Mucosa of gallbladder (tissue), 1 donor: ENCODE results near the gene CDC37. TPM values are rescaled to one million over a fixed set of nuclear protein-coding genes. Genes with fewer than 3 reads are reported as not detected.
A peak's percentile ranks its signal among the peaks of the same experiment; 100 is the strongest.
"Not testable (repeated sequence)": the region's sequence is repeated elsewhere in the genome, so short reads cannot be mapped to it uniquely, and the experiment has no call there.

Experiments used
- DNase-seq: peaks from one replicate; pipeline ENCODE4 v3.0.0-alpha.2; 2020; ENCODE audit warnings: low spot score
- total RNA-seq: library from RNA; stranded (reverse); gene quantifications from one replicate; pipeline ENCODE4 v1.2.1, GENCODE V29; 2021
- donor health status: DM: no; HTN: no; CAD: no.

CDC37 gene
- total RNA-seq, 1 donor from 2014 or later, result 138 TPM

GRCh38 chr19:10395003-10395402, 8.3 kb downstream of the CDC37 start:
- no peak for DNase-seq

DNA sequence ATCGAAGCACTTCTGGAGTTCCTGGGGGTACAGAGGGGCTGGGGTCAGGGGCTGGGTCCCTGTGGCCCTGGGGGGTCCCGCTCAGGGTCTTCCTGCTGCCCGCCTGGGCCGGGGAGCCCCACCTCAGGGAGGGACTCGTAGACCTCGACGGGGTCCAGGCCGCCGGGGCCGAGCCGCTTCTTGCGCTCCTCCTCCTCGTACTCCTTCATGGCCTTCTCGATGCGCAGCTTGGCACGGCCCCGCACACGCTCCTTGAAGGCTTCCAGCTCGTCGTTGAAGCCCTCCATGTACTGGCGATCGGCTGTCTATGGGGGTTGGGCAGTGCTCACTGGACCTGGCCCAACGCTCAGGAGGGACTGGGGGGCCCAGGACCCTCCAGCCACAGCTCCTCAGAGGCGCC, 10.2 kb downstream of the CDC37 start:
- no peak for DNase-seq

GRCh38 chr19:10392120-10392519, 11.2 kb downstream of the CDC37 start:
- no peak for DNase-seq

- DNase-seq, result peak; percentile 76
These were observed 12.6 kb downstream of the CDC37 start for GRCh38 chr19:10390652-10391286.

DNA sequence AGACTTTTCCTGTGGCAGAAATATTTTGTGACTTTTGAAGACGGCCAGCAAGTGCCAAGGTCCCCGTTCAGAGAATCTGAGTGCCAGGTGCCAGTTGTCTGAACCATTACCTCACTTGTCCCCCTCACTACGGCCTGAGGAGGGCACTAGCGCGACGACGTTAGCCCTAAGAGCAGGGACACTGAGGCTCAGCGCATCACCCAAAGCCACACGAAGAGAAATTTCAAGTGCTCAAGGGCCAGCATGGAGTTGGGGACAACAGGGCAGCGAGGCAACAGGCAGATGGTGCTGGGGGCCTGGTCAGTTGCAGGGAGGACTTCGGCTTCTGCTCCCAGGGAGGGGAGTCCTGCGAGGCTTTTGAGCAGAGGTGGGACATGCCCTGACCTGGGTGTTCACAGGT, 13.5 kb downstream of the CDC37 start:
- DNase-seq, result no peak

GRCh38 chr19:10388957-10389356, 14.4 kb downstream of the CDC37 start:
- DNase-seq, result peak; percentile 90

DNA sequence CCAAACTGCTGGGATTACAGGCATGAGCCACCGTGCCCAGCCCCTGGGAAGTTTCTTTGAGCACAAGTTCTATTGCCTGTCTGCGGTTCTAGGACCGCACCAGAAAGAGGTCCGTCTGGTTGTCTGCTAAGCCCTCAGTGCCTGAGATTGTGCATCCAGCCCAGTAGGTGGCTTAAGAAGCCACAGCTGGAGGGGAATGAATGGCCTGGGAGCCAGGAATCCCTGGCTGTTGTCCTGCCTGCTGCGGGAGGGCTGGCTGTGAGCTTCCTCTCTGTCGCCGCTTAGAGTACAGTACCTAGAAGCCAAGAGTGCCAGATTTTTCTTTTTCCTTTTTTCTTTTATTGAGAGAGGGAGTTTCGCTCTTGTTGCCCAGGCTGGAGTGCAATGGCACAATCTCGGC, 18.8 kb downstream of the CDC37 start:
- DNase-seq, result no peak

- DNase-seq, result not testable (repeated sequence)
These were observed 20.2 kb downstream of the CDC37 start for GRCh38 chr19:10383223-10383499.

DNA sequence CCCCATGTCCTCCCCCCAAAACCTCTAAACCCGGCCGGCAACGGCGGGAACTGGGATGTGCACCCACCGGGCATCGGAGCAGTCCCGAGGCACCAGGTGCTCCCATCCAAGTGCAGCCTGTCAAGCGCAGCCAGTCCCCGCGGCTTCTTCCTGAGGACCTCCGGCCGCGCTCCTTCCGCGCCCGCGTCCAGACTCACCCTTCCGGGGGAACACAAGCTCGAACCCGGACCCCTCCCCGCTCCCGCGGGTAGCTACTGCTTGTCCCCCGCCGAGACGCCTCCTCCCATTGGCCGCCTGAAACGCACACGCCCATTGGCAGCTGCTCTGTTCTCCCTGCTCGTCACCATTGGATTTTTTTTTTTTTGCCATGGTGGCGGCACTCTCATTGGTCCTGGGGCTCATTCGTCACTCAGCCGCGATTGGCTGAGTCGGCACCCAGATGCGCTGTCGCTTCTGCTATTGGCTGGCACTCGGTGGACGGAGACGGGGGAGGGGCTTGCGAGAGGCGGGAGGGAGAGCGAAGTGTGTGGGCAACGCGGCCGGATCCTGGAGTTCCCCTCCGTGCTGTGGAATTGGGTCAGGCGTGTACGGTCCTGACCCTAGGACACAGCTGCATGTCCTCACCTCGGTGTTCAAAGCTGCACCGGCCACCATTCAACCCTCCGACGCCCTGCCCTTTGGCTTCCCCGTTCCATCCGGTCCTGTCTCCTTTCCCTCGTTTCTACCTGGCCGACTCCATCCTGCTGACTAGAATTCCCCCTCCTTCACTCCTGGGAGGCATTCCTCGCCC, 22.8 kb downstream of the CDC37 start, which contains the start of gene TYK2:
Gene TYK2, minus strand, starts transcription at position 260 of the 790 bp plus-strand sequence. CDS start 2,166 bp downstream, outside the sequence.
- peak; percentile 98 for DNase-seq

DNA sequence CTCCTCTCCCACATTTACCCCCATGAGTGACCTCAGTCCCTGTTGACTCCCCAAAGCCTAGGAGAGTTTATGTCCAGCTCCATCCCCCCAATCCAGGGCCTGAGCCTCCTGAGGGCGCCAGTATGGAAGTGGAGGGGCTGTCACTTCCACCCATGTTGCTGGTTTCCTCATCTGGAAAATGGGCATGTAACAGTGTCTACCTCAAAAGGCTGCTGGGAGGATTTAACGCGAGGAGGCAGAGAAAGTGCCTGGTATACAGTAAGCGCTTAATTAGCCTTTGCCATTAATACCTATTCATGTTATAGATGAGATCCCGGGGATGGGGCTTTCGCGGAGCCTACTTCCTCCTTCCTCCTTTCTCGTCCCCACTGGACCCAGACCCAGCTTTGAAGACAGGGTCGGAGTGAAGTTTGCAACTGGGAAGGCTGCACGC, 23.4 kb downstream of the CDC37 start:
- DNase-seq, result no peak

- DNase-seq, result no peak
These were observed 25.2 kb downstream of the CDC37 start for GRCh38 chr19:10378124-10378523.

- not testable (repeated sequence) for DNase-seq
These were observed 26.2 kb downstream of the CDC37 start for GRCh38 chr19:10377140-10377640.

DNA sequence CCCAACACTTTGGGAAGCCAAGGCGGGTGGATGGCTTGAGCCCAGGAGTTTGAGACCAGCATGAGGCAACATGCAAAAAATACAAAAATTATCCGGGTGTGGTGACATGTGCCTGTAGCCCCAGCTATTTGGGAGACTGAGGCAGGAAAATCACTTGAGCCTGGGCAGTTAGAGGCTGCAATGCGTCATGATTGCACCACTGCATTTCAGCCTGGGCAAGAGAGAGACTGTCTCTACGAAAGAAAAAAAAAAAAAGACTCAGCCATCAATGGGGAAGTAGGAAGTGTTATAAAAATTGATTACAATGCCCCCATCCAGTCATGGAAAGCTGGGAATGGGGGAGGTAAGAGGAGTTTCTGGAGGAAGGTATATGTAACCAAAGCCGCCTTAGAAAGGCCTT, 28.4 kb downstream of the CDC37 start:
- no peak for DNase-seq

GRCh38 chr19:10372690-10373089, 30.7 kb downstream of the CDC37 start:
- DNase-seq, result no peak

GRCh38 chr19:10368101-10368803, 35.1 kb downstream of the CDC37 start:
- no peak for DNase-seq

DNA sequence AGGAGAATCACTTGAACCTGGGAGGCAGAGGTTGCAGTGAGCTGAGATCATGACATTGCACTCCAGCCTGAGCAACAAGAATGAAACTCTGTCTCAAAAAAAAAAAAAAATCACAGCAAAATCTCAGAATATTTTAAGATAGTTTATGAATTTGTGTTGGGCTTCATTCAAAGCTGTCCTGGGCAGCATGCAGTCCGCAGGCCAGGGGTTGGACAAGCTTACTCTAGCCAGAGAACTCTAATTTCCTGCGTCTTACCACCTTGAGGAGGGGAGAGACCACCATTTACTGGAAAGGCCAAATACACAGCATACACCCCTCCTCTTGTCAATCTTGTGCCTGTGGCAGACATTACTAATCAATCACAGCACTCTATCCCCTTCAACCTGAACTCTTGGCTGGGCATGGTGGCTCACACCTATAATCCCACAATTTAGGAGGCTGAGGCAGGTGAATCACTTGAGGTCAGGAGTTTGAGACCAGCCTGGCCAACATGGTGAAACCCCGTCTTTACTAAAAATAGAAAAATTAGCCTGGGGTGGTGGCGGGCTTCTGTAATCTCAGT, 36.3 kb downstream of the CDC37 start:
- DNase-seq, result not testable (repeated sequence)

- DNase-seq, result no peak
These were observed 37.8 kb downstream of the CDC37 start for GRCh38 chr19:10365518-10365917.

DNA sequence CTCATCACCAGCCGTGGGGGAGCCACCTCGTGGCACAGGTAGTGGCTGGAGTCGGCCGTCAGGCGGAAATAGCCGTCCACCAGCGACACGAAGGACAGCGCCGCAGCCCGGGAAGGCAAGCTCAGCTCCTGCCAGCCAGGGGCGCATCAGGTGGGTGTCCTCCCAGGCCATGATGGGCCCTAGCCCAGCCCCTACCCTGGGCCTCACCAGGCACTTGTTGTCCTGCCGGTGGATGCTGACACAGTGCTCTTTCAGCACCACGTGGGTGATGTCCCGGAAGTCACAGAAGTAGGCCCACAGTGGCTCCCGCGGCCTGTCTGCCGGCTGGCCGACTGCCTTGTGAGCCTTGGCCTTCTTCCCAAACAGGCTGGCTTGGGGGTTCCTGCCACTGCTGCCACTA, 38.7 kb downstream of the CDC37 start:
- no peak for DNase-seq

DNA sequence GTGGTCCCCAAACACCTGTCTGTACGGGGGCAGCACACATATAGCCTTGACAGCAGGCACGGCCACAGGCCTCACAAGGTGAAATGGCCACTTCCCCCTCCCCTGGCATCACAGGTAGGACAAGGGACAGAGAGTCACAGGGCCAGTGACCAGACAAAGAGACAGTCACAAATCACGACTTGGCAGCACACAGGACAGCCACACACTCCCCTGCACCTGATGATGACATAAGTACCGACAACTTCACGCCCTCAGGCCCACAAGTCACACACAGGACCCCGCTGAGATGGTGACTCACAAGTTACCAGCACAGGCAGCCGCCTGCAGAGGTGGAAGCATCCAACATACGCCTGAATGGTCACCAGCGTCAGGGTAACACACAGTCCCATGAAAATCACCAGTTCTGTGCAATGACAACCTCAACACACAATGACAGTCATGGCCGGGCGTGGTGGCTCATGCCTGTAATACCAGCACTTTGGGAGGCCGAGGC, 39.5 kb downstream of the CDC37 start:
- no peak for DNase-seq

DNA sequence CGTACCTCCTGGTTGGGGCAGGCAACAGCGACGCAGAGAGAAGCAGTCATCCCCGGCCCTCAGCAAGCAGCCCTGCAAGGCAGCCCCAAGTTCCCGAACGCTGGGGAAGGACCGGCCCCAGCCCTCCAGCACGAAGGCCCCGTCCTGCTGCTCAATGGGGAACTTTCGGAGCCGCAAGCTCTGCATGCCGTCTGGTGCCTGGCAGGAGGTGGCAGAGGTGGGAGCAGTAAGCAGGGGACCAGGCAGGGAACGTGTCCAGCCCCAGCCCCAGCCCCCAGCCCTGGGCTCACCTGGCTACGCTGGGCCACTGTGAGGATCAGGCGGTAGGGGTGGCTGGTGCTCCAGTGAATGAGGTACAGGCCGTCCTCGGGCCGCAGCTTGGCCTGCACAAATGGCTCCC, 41.1 kb downstream of the CDC37 start:
- no peak for DNase-seq

GRCh38 chr19:10361569-10362011, 41.8 kb downstream of the CDC37 start:
- no peak for DNase-seq

- no peak for DNase-seq
These were observed 46.9 kb downstream of the CDC37 start for GRCh38 chr19:10356431-10356830.
